Osteoblast (primary cell): ENCODE measurements around the gene TTLL5. TPM values are rescaled to one million over a fixed set of nuclear protein-coding genes. Genes with fewer than 3 reads are reported as not detected.

Source experiments
- DNase-seq: peaks from one replicate; pipeline ENCODE4 v3.0.0; 2011; ENCODE audit warnings: low spot score, mixed read lengths; ENCODE audit not compliant: insufficient read length; ENCODE audit errors: missing footprints
- H2AFZ ChIP-seq: 2 replicates; pipeline ENCODE4 v1.6.0; 2011; ENCODE audit warnings: mild to moderate bottlenecking, low read length
- H3K27ac ChIP-seq: 2 replicates; pipeline ENCODE4 v1.5.1; 2011; ENCODE audit warnings: mild to moderate bottlenecking, low read depth, low read length, moderate library complexity
- H3K27me3 ChIP-seq: 2 replicates; pipeline ENCODE4 v1.6.0; 2012; ENCODE audit warnings: mild to moderate bottlenecking, control low read depth, inconsistent platforms, low read length, moderate library complexity; ENCODE audit not compliant: insufficient read depth
- H3K36me3 ChIP-seq: 2 replicates; pipeline ENCODE4 v1.5.1; 2011; ENCODE audit warnings: mild to moderate bottlenecking, low read length, control low read depth, moderate library complexity; ENCODE audit not compliant: insufficient read depth
- H3K4me1 ChIP-seq: 2 replicates; pipeline ENCODE4 v1.5.1; 2011; ENCODE audit warnings: mild to moderate bottlenecking, low read length, control low read depth, moderate library complexity; ENCODE audit not compliant: insufficient read depth
- H3K4me2 ChIP-seq: 2 replicates; pipeline ENCODE4 v1.6.0; 2011; ENCODE audit warnings: mild to moderate bottlenecking, low read length; ENCODE audit not compliant: insufficient read depth
- H3K4me3 ChIP-seq: fragments of 200-600 bp; sonication (generic); 3 replicates; pipeline ENCODE4 v1.5.1; 2012; ENCODE audit warnings: mild to moderate bottlenecking, low read length, inconsistent platforms; ENCODE audit not compliant: insufficient read depth
- H3K79me2 ChIP-seq: 2 replicates; pipeline ENCODE4 v1.6.0; 2012; ENCODE audit warnings: mild to moderate bottlenecking, low read length, control low read depth, inconsistent platforms; ENCODE audit not compliant: insufficient read depth
- H3K9me3 ChIP-seq: 2 replicates; pipeline ENCODE4 v1.5.1; 2011; ENCODE audit warnings: low read depth, low read length, control low read depth
- H4K20me1 ChIP-seq: 2 replicates; pipeline ENCODE4 v1.6.0; 2012; ENCODE audit warnings: mild to moderate bottlenecking, low read length, control low read depth; ENCODE audit not compliant: insufficient read depth
- total RNA-seq: library from RNA; depleted of rRNA; stranded (reverse); fragments of >200 nt; gene quantifications from 2 replicates; pipeline ENCODE4 v1.2.3, GENCODE V29; 2012
- TF ChIP-seq, protein P1 (sequence below): IDR thresholded peaks from 2 replicates; pipeline ENCODE4 v1.5.1; 2011; ENCODE audit warnings: mild to moderate bottlenecking, low read depth, low read length, moderate library complexity; ENCODE audit errors: extremely low read depth

The TTLL5 gene
- total RNA-seq, 1 donor: 30.4 TPM

DNA sequence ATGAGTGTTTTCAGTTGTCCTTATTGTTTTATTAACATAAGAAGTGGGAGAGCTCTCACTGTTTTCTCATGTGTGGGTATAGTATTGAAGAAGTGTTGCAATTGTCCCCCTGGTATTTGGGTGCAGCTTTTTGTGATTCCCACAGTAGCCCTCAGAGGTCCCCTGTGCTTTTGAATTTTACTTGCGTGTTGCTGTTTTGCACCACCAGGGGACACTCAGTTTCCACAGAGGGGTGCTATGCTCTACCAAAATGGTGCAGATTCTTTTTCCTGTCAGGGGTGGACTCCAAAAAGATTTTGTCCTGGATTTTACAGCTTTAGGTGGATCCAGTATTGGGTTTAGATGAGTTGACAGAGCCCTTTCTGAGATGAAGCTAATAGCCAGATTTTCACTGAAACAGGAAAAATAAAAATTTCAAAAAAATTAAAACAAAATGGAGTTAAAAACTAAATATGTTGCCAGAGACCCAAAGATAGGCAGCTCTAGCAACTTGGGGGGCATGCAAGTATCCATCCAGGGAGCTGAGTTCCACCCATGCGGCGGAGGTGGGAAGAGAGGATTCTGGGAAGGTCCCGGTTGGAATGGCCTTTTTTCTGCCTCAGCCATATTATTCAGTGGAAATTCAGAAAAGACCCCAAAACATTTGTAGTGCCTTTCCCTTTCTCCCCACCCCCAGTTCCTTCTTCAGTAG, 50.2 kb downstream of the TTLL5 start:
- no peaks in the 10 kb centered on the region for H3K27me3 ChIP-seq
- no peaks in the 10 kb centered on the region for H3K79me2 ChIP-seq
- H3K4me3 ChIP-seq: no peak overlapping the region
- TF ChIP-seq, protein P1, sequence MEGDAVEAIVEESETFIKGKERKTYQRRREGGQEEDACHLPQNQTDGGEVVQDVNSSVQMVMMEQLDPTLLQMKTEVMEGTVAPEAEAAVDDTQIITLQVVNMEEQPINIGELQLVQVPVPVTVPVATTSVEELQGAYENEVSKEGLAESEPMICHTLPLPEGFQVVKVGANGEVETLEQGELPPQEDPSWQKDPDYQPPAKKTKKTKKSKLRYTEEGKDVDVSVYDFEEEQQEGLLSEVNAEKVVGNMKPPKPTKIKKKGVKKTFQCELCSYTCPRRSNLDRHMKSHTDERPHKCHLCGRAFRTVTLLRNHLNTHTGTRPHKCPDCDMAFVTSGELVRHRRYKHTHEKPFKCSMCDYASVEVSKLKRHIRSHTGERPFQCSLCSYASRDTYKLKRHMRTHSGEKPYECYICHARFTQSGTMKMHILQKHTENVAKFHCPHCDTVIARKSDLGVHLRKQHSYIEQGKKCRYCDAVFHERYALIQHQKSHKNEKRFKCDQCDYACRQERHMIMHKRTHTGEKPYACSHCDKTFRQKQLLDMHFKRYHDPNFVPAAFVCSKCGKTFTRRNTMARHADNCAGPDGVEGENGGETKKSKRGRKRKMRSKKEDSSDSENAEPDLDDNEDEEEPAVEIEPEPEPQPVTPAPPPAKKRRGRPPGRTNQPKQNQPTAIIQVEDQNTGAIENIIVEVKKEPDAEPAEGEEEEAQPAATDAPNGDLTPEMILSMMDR: peak; percentile 97
- H3K4me1 ChIP-seq: peaks cover 17% of the 10 kb centered on the region
- H3K4me2 ChIP-seq: peak overlapping the region; percentile 62
- no peaks in the 10 kb centered on the region for H4K20me1 ChIP-seq
- H3K9me3 ChIP-seq: no peaks in the 10 kb centered on the region
- peak overlapping the region; percentile 80 for H3K27ac ChIP-seq
- H2AFZ ChIP-seq: no peak overlapping the region
- H3K36me3 ChIP-seq: no peaks in the 10 kb centered on the region
- DNase-seq: peak; percentile 70

DNA sequence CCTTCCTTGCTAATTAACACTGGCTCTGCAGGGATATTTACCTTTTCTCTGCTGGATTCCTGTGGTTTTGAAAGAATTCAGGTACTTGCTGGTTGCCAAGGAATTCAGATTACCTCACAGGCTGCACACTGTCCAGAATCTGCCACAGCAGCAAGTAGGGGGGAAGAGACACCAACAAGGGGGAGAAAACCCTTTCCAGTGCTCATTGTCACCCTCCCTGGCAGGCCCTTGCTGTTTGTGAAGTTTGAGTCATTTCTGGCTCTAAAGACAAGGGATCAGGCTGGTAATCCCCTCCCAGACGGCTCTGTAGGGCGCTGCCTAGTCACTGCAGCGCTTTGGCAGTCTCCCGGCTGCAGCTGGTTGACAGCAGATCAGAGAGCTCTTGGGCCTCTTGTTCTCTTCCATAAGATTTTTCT, 50.8 kb downstream of the TTLL5 start:
- peak overlapping the region; percentile 39 for H2AFZ ChIP-seq
- no peak overlapping the region for H3K4me3 ChIP-seq
- DNase-seq: peak; percentile 79
- H4K20me1 ChIP-seq: no peaks in the 10 kb centered on the region
- no peaks in the 10 kb centered on the region for H3K9me3 ChIP-seq
- peaks cover 17% of the 10 kb centered on the region for H3K4me1 ChIP-seq
- no peaks in the 10 kb centered on the region for H3K79me2 ChIP-seq
- H3K4me2 ChIP-seq: peak overlapping the region; percentile 62
- no peaks in the 10 kb centered on the region for H3K36me3 ChIP-seq
- H3K27me3 ChIP-seq: no peaks in the 10 kb centered on the region
- TF ChIP-seq, protein P1: no peak
- peak overlapping the region; percentile 80 for H3K27ac ChIP-seq

DNA sequence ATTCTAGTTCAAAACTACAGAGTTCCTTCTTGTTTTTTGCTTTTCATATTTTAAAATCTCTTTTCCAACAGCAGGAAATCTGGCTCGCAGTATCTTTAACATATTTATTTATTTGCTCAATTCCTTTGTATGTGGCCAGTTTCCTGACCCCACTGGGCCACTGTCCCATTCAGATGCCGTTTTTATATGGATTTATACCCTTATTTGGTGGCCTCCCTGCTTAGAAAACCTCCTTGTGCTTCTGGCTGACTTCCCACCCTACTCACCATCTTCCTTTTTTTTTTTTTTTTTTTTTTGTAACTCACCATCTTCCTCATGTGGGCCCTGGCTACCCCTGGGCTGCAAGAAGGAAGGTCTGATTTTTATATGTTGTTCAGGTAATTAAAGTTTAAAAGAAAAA, 53.9 kb downstream of the TTLL5 start:
- H3K9me3 ChIP-seq: no peaks in the 10 kb centered on the region
- H3K27me3 ChIP-seq: no peaks in the 10 kb centered on the region
- H3K36me3 ChIP-seq: peaks cover 7% of the 10 kb centered on the region
- no peaks in the 10 kb centered on the region for H4K20me1 ChIP-seq
- H2AFZ ChIP-seq: no peak overlapping the region
- H3K4me3 ChIP-seq: no peak overlapping the region
- H3K4me2 ChIP-seq: no peak overlapping the region
- TF ChIP-seq, protein P1: no peak
- H3K27ac ChIP-seq: no peak overlapping the region
- no peak for DNase-seq
- no peaks in the 10 kb centered on the region for H3K79me2 ChIP-seq
- H3K4me1 ChIP-seq: peaks cover 17% of the 10 kb centered on the region

DNA sequence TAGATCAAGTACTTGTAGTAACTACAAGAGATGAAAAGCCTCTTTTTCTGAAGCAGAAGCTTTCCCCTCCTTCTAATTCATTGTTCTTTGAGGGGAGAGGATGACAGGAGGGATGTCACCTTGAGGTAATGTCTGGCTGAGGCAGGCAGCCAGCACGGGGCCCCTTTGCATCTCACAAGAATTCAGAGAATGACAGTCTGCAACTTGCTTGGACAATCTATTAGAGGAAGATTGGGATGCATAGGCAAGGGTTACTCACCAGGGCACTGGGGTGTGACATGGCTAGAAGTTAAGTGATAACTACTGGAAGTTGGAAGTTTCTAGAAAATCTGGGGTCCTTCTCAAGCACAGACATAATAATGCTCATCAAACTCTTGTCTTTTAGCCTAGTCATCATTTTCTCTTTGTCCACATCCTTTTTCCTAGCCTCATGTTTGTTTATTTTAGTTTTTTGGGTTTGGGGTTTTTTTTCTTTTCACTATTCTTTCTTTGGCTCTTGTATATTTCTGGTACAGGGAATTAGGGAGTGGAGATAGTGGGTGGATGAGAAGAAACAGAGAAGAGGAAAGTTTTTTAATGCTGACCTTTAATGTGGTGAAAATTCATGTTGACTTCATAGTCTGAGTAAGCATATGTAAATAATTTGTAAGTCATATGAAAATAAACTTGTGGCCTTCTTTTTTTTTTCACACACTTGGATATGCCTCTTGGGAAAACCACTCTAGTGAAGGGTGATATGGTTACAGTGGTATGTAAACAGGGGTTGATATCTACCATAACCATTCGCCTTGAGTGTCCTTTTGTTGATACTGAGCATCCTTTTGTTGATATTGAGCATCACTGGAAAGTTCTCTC, 55.1 kb downstream of the TTLL5 start:
- no peaks in the 10 kb centered on the region for H3K27me3 ChIP-seq
- H3K4me1 ChIP-seq: peaks cover 23% of the 10 kb centered on the region
- H3K4me2 ChIP-seq: peak overlapping the region; percentile 2
- H3K79me2 ChIP-seq: no peaks in the 10 kb centered on the region
- H3K9me3 ChIP-seq: no peaks in the 10 kb centered on the region
- H3K27ac ChIP-seq: no peak overlapping the region
- no peaks in the 10 kb centered on the region for H4K20me1 ChIP-seq
- H3K4me3 ChIP-seq: no peak overlapping the region
- peak; percentile 57 for DNase-seq
- peaks cover 7% of the 10 kb centered on the region for H3K36me3 ChIP-seq
- TF ChIP-seq, protein P1: no peak
- no peak overlapping the region for H2AFZ ChIP-seq
